DND-41 (cell line): ENCODE results near the gene CCDC102A.

Source experiments
- ATAC-seq: fragments of 200-7000 bp; cut with Tn5 transposase; 3 replicates; pipeline ENCODE4 v1.9.1; 2021; ENCODE audit warnings: low read depth; ENCODE audit not compliant: insufficient read depth
- DNase-seq: peaks from one replicate; pipeline ENCODE4 v3.0.0-alpha.2; 2020
- H2AFZ ChIP-seq: 2 replicates; pipeline ENCODE4 v1.6.0; 2012; ENCODE audit warnings: low read depth, low read length
- H3K27ac ChIP-seq: 2 replicates; pipeline ENCODE4 v1.5.1; 2012; ENCODE audit warnings: low read length, inconsistent platforms
- H3K27me3 ChIP-seq: fragments of 200-600 bp; sonication (generic); 2 replicates; pipeline ENCODE4 v1.6.0; 2012; ENCODE audit warnings: low read length, mild to moderate bottlenecking, inconsistent platforms; ENCODE audit not compliant: insufficient read depth, poor library complexity
- H3K36me3 ChIP-seq: 2 replicates; pipeline ENCODE4 v1.5.1; 2012; ENCODE audit warnings: low read length, inconsistent platforms; ENCODE audit not compliant: insufficient read depth
- H3K4me1 ChIP-seq: 2 replicates; pipeline ENCODE4 v1.5.1; 2012; ENCODE audit warnings: mild to moderate bottlenecking, low read length; ENCODE audit not compliant: insufficient read depth
- H3K4me2 ChIP-seq: 2 replicates; pipeline ENCODE4 v1.6.0; 2012; ENCODE audit warnings: mild to moderate bottlenecking, moderate library complexity, low read length, inconsistent platforms; ENCODE audit not compliant: insufficient read depth
- H3K4me3 ChIP-seq, 2 experiments: fragments of 200-600 bp in 1 of 2; shearing (Covaris generic) in 1 of 2; 2 replicates each; pipeline ENCODE4 v1.5.1; 2012 to 2016; ENCODE audit warnings: inconsistent platforms in 2 of 2, low read length in 2 of 2, mild to moderate bottlenecking in 2 of 2, low read depth in 1 of 2, moderate library complexity in 1 of 2
- H3K79me2 ChIP-seq: 2 replicates; pipeline ENCODE4 v1.6.0; 2012; ENCODE audit warnings: low read length, inconsistent platforms; ENCODE audit not compliant: insufficient read depth
- H3K9ac ChIP-seq: 2 replicates; pipeline ENCODE4 v1.6.0; 2012; ENCODE audit warnings: low read depth, mild to moderate bottlenecking, inconsistent platforms, low read length, moderate library complexity
- H3K9me3 ChIP-seq: 2 replicates; pipeline ENCODE4 v1.5.1; 2012; ENCODE audit warnings: low read length, moderate library complexity, mild to moderate bottlenecking, inconsistent platforms; ENCODE audit not compliant: insufficient read depth, severe bottlenecking
- H4K20me1 ChIP-seq: 2 replicates; pipeline ENCODE4 v1.6.0; 2012; ENCODE audit warnings: low read length; ENCODE audit not compliant: insufficient read depth
- CTCF ChIP-seq: IDR thresholded peaks from 2 replicates; pipeline ENCODE4 v1.5.1; 2012; ENCODE audit warnings: borderline replicate concordance, low read length, moderate library complexity, mild to moderate bottlenecking; ENCODE audit not compliant: poor library complexity, severe bottlenecking; ENCODE audit errors: extremely low read depth
- EZH2 ChIP-seq: IDR thresholded peaks from 3 replicates; pipeline ENCODE4 v1.6.1; 2012; ENCODE audit warnings: borderline replicate concordance, low read depth, mild to moderate bottlenecking, moderate library complexity, low read length, inconsistent platforms; ENCODE audit not compliant: severe bottlenecking

The CCDC102A gene

GRCh38 chr16:57504491-57504890 lies 31.9 kb downstream of the CCDC102A start:
- ATAC-seq (no peak), DNase-seq (no peak)
- 0 out of 2 replicates have a peak, but pooled peaks cover 5% of the 10 kb centered on the region for H4K20me1 ChIP-seq
- no peaks in the 10 kb centered on the region for H3K9me3 ChIP-seq
- no peak overlapping the region for H3K27ac ChIP-seq
- no peak overlapping the region for H3K4me2 ChIP-seq
- no peak overlapping the region for H3K4me3 ChIP-seq
- TF ChIP-seq CTCF: no peak
- no peak for TF ChIP-seq EZH2
- peaks cover 17% of the 10 kb centered on the region for H3K27me3 ChIP-seq
- no peak overlapping the region for H3K9ac ChIP-seq
- H3K36me3 ChIP-seq: no peaks in the 10 kb centered on the region
- H3K79me2 ChIP-seq: no peaks in the 10 kb centered on the region
- 0 out of 2 replicates have a peak, but pooled peaks cover 2% of the 10 kb centered on the region for H3K4me1 ChIP-seq
- no peak overlapping the region for H2AFZ ChIP-seq

GRCh38 chr16:57504001-57504400 lies 32.4 kb downstream of the CCDC102A start:
- H3K9ac ChIP-seq: no peak overlapping the region
- DNase-seq: no peak
- no peaks in the 10 kb centered on the region for H3K36me3 ChIP-seq
- no peak for ATAC-seq
- H3K4me1 ChIP-seq: 0 out of 2 replicates have a peak, but pooled peaks cover 2% of the 10 kb centered on the region
- H3K79me2 ChIP-seq: no peaks in the 10 kb centered on the region
- no peak overlapping the region for H3K27ac ChIP-seq
- H3K4me2 ChIP-seq: no peak overlapping the region
- no peak overlapping the region for H3K4me3 ChIP-seq
- no peaks in the 10 kb centered on the region for H3K9me3 ChIP-seq
- 0 out of 2 replicates have a peak, but pooled peaks cover 5% of the 10 kb centered on the region for H4K20me1 ChIP-seq
- TF ChIP-seq EZH2: no peak
- TF ChIP-seq CTCF: no peak
- no peak overlapping the region for H2AFZ ChIP-seq
- peaks cover 17% of the 10 kb centered on the region for H3K27me3 ChIP-seq

- Histone ChIP-seq H3K27ac (no peak overlapping the region), H3K79me2 (no peaks in the 10 kb centered on the region), H3K27me3 (peaks cover 14% of the 10 kb centered on the region), H4K20me1 (0 out of 2 replicates have a peak, but pooled peaks cover 5% of the 10 kb centered on the region), H3K4me3 (no peak overlapping the region), H3K36me3 (no peaks in the 10 kb centered on the region), H3K9ac (no peak overlapping the region), H2AFZ (no peak overlapping the region), H3K4me2 (no peak overlapping the region), H3K4me1 (0 out of 2 replicates have a peak, but pooled peaks cover 2% of the 10 kb centered on the region), H3K9me3 (no peaks in the 10 kb centered on the region)
- no peak for DNase-seq
- TF ChIP-seq EZH2 (no peak), CTCF (no peak)
- no peak for ATAC-seq
Observed at GRCh38 chr16:57503366-57503765, 33.0 kb downstream of the CCDC102A start.
